Measurements from ENCODE around the gene OGFOD3.
"Not testable (repeated sequence)": the region's sequence is repeated elsewhere in the genome, so short reads cannot be mapped to it uniquely, and the experiment has no call there.

The OGFOD3 gene

DNA sequence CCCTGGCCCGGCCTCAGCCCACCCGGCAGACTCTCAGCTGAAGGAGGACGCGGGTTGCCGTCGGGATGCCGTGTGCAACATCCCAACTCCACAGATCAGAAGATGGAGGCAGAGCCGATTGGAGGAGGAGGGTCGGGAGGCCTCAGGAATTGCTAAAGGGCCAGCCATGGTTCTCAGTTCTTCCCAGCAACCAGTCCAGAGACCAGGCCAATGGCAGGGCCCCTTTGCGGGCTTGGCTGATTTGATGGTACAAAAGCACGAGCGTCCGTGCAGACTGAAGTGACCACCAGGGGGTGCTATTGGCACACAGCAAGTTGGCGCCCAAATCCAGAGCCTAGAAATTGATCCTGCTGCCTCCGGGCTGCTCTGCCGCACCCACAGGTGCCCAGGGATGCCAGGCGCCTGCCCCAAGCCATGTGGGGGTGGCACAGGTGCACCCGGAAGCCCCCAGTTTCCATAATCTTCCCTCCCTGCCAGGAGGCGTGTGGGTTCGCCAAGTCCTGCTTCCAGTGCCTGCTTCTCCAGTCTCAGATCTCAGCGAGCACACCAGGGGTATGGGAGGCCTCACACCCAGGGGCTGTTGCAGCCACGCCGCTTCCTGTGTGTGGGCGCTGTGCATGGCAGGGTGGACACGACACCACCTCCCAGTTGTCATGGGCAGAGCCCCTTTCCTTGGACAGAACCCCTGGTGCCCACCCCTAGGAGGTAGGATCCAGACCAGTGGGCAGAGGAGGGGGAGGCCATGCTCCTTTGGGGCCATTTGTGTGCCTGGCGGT, 66.5 kb downstream of the OGFOD3 start:
- peak; percentile 91 for DNase-seq (ENCODE audit: low spot score)
- TF ChIP-seq CTCF (IDR thresholded peaks at IDR 0.05; ENCODE audit: extremely low read depth, missing control alignments) = peak; percentile 78

GRCh38 chr17:82351254-82351712, 67.1 kb downstream of the OGFOD3 start:
- peak; percentile 46 for DNase-seq (ENCODE audit: low spot score)
- TF ChIP-seq CTCF (IDR thresholded peaks at IDR 0.05; ENCODE audit: extremely low read depth, missing control alignments) = no peak

DNA sequence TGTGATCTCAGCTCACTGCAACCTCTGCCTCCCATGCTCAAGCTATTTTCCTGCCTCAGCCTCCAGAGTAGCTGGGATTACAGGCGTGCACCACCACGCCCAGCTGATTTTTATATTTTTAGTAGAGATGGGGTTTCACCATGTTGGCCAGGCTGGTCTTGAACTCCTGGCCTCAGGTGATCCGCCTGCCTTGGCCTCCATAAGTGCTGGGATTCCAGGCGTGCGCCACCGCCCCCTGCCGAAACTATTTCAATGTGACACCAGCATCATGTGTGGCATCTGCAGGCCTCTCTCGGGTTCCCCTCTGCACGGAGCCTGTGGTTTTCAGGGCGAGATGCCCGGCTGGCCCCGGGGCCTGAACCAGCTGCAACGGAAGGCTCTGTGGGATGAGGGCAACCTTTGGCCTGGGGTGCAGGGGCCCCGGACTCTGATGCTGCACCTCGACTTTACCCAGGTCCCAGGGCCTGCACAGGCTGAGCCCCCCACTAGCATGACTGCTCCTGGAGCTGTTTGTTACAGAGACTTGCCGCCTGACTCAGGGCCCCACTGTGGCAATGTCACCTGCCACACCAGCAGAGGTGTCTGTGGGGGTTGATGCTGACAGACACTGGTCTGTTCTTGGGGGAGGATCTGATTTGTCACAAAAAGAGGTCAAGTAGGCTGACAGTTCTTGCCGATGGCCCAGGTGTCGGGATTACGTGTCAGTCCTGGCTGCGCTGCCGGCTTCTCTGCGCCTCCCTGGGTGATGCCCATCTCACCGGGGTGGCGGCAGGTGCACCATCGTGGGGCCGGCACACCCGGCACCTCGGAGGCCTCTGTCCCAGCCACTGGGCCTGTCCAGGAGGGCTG, 68.0 kb downstream of the OGFOD3 start:
- DNase-seq (ENCODE audit: low spot score) = peak; percentile 57
- no peak for TF ChIP-seq CTCF (IDR thresholded peaks at IDR 0.05; ENCODE audit: extremely low read depth, missing control alignments)

- TF ChIP-seq CTCF (IDR thresholded peaks at IDR 0.05; ENCODE audit: extremely low read depth, missing control alignments) = no peak
- no peak for DNase-seq (ENCODE audit: low spot score)
Observed at GRCh38 chr17:82349287-82349701, 69.1 kb downstream of the OGFOD3 start.

GRCh38 chr17:82348866-82349265, 69.5 kb downstream of the OGFOD3 start:
- no peak for TF ChIP-seq CTCF (IDR thresholded peaks at IDR 0.05; ENCODE audit: extremely low read depth, missing control alignments)
- DNase-seq (ENCODE audit: low spot score) = no peak

- no peak for TF ChIP-seq CTCF (IDR thresholded peaks at IDR 0.05; ENCODE audit: extremely low read depth, missing control alignments)
- DNase-seq (ENCODE audit: low spot score) = no peak
Observed at GRCh38 chr17:82348434-82348833, 70.0 kb downstream of the OGFOD3 start.

DNA sequence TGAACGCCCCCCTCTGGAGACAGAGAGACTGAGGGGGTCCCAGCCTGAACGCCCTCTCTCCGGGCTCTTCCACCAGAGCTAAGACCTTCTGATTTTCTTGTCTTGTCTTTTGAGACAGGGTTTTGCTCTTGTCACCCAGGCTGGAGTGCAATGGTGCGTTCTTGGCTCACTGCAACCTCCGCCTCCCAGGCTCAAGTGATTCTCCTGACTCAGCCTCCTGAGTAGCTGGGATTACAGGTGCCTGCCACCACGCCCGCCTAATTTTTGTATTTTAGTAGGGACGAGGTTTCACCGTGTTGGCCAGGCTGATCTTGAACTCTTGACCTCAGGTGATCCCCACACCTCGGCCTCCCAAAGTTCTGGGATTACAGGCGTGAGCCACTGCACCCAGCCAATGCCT, 70.4 kb downstream of the OGFOD3 start:
- DNase-seq (ENCODE audit: low spot score) = not testable (repeated sequence)

All from GM20000 (cell line).